HG03558 (cell line): ENCODE data around the gene DNAJA3.
A peak's percentile ranks its signal among the peaks of the same experiment; 100 is the strongest.

ENCODE experiments used
- ATAC-seq: cut with Tn5 transposase; IDR thresholded peaks from one replicate; pipeline ENCODE4 v1.9.1; 2021; ENCODE audit warnings: moderate number of reproducible peaks; ENCODE audit not compliant: unreplicated experiment; ENCODE audit errors: extremely low read depth

The DNAJA3 gene

DNA sequence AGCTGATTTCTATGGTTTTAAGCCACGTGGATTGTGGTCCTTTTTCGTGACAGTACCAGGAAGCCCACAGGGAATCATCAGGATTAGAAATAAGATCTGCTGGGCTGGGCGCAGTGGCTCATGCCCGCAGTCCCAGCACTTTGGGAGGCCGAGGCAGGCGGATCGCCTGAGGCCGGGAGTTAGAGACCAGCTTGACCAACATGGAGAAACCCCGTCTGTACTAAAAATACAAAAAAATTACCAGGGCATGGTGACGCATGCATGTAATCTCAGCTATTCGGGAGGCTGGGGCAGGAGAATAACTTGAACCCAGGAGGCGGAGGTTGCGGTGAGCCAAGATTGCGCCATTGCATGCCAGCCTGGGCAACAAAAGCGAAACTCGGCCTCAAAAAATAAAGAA is 42.2 kb downstream of the DNAJA3 start:
- no peak for ATAC-seq

DNA sequence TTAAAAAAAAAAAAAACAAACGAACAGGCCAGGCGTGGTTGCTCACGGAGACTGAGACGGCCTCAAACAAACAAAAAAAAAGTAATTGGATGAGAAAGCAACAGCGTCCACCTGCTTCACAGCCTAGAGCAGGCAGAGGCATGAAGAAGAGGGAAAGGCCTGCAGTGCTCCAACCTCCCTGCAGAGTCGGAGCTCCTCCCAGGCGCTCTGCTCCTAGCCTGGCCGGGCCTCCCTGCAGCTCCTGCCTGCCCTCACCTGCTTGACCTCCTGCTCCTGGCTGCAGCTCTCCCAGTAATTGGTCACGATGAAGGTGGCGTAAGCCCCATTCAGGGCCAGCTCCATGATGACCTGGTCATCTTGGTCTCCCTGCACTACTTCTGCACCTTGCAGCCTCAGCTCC is 43.3 kb downstream of the DNAJA3 start:
- ATAC-seq = no peak

DNA sequence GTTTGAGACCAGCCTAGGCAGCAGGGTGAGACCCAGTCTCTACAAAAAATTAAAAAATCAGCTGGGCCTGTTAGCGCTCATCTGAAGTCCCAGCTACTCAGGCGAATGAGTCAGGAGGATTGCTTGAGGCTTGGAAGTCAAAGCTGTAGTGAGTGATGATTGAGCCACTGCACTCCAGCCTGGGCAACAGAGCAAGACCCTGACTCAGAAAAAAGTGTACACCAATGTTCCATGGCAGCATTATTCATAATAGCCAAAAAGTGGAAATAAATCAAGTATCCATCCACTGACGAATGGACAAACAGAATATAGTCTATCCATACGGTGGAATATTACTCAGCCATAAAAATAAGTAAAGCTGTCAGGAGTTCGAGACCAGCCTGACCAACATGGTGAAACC is 46.2 kb downstream of the DNAJA3 start:
- no peak for ATAC-seq

DNA sequence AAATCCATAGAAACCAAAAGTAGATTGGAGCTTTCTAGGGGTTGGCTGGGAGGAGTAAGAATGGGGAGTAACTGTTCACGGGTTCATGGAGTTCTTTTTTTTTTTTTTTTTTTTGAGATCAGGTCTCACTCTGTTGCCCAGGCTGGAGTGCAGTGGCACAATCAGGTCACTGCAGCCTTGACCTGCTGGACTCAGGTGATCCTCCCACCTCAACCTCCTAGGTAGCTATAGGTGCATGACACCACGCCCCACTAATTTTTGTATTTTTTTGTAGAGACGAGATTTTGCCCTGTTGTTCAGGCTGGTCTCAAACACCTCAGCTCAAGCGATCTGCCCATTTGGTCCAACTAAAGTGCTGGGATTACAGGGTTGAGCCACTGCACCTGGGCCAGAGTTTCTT is 47.2 kb downstream of the DNAJA3 start:
- no peak for ATAC-seq

DNA sequence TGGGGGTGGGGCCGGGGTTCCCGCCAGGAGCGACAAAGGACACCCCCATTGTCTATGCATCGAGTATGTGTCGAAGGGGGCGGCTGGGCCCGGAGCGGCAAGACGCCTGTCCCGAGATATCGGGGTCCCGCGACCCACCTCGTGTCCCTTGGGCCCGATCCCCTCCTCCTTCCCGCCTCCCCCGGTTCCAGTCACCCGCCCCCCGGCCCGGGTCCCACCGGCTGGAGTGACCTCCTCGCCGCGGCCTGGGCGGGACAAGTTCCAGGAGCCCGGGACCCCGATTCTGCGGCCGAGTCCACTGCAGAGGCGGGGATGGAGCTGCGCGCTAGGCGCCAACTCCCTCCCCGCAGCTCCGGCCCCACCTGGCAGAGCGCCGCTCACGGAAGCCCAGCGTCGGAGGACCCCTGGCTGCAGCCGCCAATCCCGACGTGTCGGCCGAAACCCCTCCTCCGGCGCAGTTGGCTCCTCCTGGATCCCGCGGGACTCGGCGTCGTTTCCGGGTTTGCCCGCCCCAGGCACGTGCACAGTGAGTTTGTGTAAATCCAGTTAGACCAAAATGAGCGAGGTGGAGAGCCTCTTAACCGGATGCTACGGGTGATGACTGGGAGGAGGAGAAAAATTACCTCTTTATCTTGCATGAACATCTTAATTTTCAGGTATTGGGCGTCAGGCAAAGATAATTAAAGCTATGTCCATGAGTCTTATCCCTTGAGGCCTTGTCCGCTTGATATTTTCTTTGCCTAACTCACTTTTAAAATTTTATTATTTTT is 48.7 kb downstream of the DNAJA3 start, which contains the start of gene NMRAL1:
TSS of gene NMRAL1 (minus strand) at position 434 of the 770 bp plus-strand sequence. CDS start 493 bp downstream, outside the sequence.
- ATAC-seq = no peak

DNA sequence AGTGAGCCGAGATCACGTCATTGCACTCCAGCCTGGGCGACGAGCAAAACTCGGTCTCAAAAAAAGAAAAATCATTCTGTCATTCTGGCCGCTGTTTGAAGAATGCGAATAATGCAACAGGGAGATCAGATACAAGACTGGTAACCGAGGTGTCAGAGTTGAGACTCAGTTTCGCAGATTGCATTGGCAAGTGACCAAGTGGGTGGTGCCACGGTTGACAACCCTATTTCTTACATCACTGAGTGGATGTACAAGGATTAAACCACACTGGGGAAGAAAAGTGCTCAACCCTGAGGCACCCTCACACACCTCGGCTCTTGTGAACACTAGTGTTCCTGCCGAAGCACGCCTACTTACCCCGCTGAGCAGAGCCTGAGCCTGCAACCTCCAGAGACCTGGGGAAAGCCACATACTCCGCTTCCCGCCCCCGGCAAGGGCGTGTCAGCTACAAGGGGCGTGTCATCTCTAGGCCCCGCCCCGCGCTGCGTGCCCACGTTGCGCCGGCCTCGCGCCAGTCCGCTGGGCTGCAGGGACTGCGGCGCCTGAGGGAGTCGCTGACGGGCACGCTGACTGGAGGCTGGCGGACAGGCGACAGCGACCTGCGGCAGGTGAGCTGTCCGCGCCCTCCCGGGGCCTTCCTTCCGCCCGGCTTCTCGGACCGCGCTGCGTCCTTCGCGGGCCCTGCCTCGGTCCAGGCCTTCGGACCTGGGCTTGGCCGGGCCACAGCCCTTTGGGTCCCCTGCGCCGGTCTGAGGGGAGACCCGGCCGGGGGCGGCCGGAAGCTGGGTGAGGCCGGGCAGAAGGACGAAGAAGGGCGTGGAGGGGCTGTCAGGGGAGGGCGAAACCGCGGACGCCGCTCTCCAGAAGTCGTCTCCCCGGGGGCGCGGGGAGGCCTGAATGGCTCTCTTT is 50.5 kb downstream of the DNAJA3 start, which contains the start of gene HMOX2:
TSS of gene HMOX2 (plus strand) at position 519 of the 909 bp plus-strand sequence. CDS start 29,127 bp downstream, outside the sequence.
- ATAC-seq = peak; percentile 77

DNA sequence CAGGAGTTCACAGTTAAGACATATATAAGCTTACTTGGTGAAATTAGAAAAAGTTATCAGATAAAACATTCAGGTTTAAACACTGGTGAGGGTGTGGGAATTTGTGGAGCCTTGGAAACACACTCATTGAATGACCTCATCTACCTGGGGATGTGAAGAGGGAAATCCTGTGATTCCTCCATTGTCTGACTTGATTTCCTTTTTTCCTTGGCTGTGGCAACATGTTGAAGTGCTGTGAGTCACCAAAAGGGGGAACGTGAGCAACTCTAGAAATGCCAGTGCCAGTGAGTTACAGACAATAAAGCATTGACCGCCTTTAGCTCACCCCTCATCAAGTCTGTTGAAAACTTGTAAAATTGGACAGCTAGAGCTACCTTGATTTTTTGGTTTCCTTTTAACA is 52.3 kb downstream of the DNAJA3 start:
- ATAC-seq = no peak

DNA sequence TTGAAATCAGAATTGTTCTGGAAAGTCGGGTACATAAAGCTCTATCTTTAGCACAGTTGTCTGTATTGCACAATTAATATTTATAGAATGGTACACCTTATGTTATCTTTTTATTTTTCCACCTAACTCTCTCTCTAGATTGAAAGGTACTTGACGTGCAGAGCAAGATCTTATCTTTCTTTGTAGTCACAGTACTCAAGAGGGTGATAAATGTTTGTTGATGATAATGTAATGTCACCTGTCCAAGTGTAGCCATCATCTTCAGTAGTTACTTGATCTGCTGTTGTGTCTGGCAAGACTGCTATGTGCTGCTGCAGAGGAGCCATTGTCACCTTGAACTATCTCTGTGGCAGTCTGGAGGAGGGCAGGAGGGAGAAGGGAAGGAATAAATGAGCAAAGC is 55.9 kb downstream of the DNAJA3 start:
- ATAC-seq = no peak

DNA sequence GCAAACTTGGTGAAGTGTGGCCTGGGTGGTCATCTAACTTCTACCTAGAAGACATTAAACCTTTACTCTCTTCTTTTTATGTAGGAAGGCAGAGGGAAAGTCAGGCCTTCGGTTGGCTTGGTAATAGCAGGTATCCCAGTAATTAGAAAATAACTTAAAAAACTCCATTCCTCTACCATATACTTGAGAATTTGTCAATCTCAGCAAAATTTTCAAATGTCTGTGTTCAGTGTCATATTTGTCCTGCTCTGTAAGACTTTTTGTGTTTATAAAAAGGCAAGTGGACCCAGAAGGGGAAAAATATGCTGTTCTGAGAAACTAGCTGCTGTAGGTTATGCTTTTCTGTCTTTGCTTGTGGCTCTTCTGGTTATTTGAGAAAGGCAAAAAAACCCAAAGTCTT is 56.3 kb downstream of the DNAJA3 start:
- no peak for ATAC-seq

DNA sequence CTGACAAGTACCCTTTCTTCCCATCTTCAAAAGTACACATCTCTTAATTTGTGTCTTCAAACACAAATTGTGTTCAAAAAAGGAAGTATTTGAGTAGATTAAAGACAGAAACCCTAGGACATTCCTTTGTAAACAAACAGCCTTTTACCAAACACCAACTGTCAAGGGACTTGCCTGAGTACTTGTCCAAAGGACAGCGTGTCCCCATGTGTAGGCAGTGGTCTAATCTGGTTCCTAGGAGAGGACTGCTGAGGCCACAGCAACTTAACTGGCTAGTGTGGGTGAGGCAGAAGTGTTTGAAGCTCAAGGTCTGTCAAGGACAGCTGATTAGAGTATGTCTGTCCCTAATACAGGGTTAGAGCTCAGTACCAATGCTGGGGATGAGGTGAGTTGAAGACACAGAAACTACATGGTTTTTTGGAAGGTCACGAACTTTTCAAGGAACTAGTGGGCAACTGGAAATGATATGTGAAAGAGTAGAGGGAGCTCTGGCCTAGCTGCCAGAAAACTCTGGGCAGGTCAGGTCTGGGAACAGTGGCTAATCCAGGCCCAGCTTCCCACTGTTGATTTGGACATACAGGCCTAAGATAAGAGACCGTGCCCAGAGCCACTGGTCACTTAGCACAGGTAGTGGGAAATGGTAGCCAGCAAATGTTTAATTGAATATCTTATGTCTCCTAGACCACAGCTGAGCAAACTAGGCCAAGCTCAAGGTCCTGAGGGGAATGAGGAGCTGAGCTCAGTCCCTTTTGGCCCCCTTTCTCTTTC is 60.6 kb downstream of the DNAJA3 start:
- no peak for ATAC-seq

DNA sequence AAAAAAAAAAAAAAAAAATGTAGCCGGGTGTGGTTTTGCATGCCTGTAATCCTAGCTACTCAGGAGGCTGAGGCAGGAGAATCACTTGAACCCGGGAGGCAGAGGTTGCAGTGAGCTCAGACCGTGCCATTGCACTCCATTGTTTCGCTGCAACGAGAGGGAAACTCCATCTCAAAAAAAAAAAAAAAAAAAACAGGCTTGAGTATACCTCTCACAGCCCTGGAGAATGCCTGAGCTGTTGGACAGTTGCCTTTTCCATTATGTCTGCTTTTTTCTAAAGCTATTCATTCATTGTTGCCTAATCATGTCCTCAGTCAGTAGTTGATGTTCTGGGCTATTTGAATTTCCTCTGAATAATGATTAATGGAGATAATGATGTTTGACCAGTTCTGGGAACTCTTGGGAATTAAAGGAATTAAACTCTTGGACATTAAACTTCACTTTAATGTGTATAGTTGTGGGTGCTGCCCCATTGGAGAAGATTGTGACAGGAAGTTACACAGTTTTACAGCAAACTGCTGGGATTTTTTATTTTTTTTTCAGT is 62.4 kb downstream of the DNAJA3 start:
- no peak for ATAC-seq

DNA sequence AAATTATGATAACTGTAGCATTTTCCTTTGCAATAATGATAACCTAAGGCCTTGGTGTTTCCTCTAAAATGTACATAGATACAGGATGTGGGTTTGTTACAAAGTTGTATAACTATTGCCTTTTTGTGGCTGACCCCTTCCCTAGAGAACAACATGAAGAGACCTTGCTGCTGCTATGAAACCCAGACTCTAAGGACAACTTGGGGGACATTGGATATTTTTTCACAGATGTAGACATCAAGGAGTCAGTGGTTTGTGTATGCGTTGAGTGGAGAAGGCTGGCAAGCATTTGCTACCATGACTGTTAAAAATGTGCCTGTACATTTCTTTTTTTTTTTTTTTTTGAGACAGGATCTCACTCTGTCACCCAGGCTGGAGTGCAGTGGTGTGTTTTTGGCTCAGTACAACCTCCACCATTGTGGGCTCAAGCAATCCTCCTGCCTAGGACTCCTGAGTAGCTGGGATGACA is 62.9 kb downstream of the DNAJA3 start:
- no peak for ATAC-seq

DNA sequence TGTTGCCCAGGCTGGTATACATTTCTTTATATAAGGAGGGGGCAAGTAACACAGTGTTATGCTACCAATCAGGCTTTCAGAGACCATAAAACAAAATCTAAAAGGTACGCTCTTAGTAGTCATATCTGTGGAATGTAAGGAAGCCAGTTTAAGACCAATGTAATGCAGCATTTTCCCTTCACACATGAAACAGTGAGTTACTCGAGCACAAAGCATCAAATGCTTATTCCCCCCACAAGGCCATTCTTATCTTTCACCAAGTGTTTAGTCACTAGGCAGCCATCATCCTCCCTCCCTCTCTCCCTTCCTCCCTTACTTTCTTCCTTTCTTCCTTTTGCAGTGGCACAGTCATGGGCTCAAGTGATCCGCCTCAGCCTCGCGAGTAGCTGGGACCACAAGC is 63.4 kb downstream of the DNAJA3 start:
- no peak for ATAC-seq

DNA sequence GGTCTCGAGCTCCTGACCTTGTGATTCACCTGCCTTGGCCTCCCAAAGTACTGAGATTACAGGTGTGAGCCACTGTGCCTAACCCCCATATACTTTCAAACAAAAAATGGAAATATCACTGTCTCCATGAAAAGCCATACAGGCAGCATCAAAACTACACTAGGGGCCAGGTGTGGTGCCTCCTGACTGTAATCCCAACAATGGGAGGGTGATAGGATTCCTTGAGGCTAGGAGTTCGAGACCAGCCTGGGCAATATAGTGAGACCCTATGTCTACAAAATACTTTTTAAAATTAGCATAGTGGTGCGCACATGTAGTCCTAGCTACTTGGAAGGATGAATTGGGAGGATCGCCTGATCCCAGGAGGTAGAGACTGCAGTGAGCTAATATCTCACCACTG is 66.2 kb downstream of the DNAJA3 start:
- ATAC-seq = no peak

DNA sequence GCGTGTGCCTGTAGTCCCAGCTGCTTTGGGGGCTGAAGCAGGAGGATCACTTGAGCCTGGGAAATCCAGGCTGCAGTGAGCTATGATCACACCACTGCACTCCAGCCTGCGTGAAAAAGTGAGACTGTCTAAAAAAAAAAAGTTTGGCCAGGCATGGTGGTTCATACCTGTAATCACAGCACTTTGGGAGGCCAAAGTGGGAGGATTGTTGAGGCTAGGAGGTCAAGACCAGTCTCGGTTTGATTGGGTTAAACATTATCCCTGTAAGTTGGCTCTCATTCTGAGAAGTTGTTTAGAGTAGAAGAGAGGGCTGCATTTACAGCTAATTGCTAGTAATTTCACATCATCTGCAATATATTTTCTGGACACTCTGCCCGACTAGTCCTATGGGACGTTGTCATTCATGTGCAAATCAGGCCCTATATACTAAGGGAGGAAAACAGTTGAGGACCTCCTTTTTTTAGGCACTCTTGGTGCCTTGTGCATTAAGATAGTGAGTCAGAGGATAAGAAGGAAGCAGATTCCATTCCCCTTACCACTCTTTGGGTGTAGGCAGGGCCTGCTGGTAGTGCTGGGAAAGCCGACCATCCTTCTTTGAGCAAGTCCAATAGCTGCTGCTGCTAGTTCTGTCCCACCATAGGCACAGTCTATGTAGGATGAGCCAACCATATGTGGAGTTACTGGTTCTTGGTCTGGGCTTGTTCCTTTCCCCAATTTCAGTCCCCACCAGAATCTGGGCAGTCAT is 69.2 kb downstream of the DNAJA3 start:
- ATAC-seq = no peak

DNA sequence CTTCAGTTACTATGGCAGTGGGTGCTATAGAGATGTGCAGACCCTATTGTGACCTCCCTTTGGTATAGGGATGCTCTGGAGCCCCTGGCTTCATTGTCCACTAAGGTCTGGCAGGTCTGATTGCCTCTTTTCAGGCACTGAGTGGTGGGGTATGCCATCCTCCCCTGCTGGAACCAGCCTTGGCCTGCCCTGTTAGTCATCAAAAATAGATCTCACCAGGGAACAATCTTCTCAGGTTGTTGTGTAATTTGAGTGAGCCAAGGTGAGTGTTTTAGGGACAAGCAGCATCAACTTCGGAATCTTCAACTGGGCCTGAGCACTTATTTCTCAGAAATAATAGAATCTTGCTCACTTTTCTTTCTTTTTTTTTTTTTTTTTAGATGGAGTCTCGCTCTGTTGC is 70.1 kb downstream of the DNAJA3 start:
- no peak for ATAC-seq

DNA sequence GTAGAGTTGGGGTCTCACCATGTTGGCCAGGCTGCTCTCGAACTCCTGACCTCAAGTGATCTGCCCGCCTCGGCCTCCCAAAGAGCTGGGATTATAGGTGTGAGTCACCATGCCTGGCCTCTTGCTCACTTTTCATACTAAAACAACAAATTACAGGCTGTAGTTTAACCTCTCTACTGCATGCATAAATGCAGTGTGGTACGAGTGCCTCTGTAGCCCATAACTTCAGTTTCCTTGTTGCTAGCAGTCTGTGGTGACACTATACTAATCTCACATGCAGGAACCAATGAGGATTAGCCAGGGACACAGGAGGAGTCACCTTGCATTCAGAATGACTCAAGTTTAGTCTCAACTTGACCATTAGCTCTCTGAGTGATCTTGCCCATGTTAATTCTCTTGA is 70.6 kb downstream of the DNAJA3 start:
- no peak for ATAC-seq

DNA sequence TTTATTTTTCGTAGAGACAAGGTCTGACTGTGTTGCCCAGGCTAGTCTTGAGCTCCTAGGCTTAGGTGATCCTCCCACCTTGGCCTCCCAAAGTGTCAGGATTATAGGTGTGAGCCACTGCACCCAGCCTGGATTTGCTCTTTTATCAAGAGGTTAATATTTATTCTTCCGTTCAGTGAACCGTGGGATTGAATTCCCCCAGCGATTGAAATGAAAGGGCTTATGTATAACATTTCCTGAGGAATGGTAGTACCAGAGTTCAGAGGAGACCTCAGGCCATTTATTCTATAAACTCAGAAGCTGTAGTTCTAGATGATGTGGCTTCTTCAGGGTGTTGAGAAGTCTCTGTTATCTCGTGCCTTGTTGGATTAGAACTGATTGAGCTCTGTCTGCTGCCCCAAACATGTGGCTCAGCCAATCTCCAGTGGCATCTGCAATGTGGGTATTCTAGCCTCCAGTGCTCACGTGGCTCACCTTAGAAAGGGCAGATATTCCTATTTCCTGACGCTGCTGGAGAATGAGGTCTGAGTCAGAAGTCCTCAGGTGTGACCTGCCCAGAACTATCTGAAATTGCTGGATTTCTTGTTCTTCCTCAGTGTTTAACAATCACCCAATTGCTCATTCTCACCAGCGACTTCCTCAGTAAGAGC is 73.0 kb downstream of the DNAJA3 start:
- ATAC-seq = no peak

DNA sequence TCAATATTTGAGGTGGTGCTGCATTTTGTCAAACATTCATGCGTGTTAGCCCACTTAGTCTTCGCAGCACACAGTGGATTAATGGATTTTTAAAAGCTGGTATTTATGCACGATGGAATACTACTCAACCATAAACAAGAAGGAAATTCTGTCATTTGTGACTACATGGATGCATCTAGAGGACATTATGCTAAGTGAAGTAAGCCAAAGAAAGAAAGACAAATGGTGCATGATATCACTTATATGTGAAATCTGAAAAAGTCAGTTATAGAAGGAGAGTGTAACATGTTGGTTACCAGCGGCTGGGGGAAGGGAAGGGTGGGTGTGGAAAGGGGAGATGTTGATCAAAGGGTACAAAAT is 73.5 kb downstream of the DNAJA3 start:
- no peak for ATAC-seq
